AG08396 (cell line): ENCODE results near the gene NMNAT2.
"Not testable (repeated sequence)": the region's sequence is repeated elsewhere in the genome, so short reads cannot be mapped to it uniquely, and the experiment has no call there.

Source experiments
- DNase-seq: peaks from one replicate; pipeline ENCODE4 v3.0.0; 2012; ENCODE audit warnings: low spot score, mixed read lengths

Gene NMNAT2

GRCh38 chr1:183263886-183264602 is 154.1 kb downstream of the NMNAT2 start:
- DNase-seq, result no peak

GRCh38 chr1:183262628-183263200 is 155.5 kb downstream of the NMNAT2 start:
- no peak for DNase-seq

- DNase-seq, result no peak
Measured at GRCh38 chr1:183259924-183260323, 158.3 kb downstream of the NMNAT2 start.

GRCh38 chr1:183255073-183255472 is 163.1 kb downstream of the NMNAT2 start:
- DNase-seq, result no peak

GRCh38 chr1:183251959-183252450 is 166.2 kb downstream of the NMNAT2 start:
- no peak for DNase-seq

GRCh38 chr1:183251101-183251958 is 166.8 kb downstream of the NMNAT2 start:
- DNase-seq, result no peak

- no peak for DNase-seq
Measured at GRCh38 chr1:183249941-183250452, 168.2 kb downstream of the NMNAT2 start.

- DNase-seq, result no peak
Measured at GRCh38 chr1:183248989-183249691, 169.0 kb downstream of the NMNAT2 start.

GRCh38 chr1:183247931-183248330 is 170.2 kb downstream of the NMNAT2 start:
- no peak for DNase-seq

- DNase-seq, result no peak
Measured at GRCh38 chr1:183247484-183247883, 170.7 kb downstream of the NMNAT2 start.

GRCh38 chr1:183247066-183247465 is 171.1 kb downstream of the NMNAT2 start:
- no peak for DNase-seq

- DNase-seq, result no peak
Measured at GRCh38 chr1:183246436-183246835, 171.7 kb downstream of the NMNAT2 start.

GRCh38 chr1:183245357-183245756 is 172.8 kb downstream of the NMNAT2 start:
- DNase-seq, result no peak

- DNase-seq, result no peak
Measured at GRCh38 chr1:183244466-183244865, 173.7 kb downstream of the NMNAT2 start.

- no peak for DNase-seq
Measured at GRCh38 chr1:183243161-183244050, 174.8 kb downstream of the NMNAT2 start.

GRCh38 chr1:183242556-183242955 is 175.6 kb downstream of the NMNAT2 start:
- no peak for DNase-seq

- DNase-seq, result no peak
Measured at GRCh38 chr1:183241471-183241870, 176.7 kb downstream of the NMNAT2 start.

- DNase-seq, result not testable (repeated sequence)
Measured at GRCh38 chr1:183240853-183241252, 177.3 kb downstream of the NMNAT2 start.

- DNase-seq, result no peak
Measured at GRCh38 chr1:183240526-183240825, 177.7 kb downstream of the NMNAT2 start.

- no peak for DNase-seq
Measured at GRCh38 chr1:183239793-183240525, 178.2 kb downstream of the NMNAT2 start.
